HCT116 (cell line): Measurements from ENCODE around the gene SH3GL3. TPM values are rescaled to one million over a fixed set of nuclear protein-coding genes. Genes with fewer than 3 reads are reported as not detected.

Source experiments
- ATAC-seq: fragments of 200-7000 bp; cut with Tn5 transposase; 2 replicates; pipeline ENCODE4 v1.9.1; 2020; ENCODE audit warnings: mild to moderate bottlenecking, moderate library complexity
- BruUV-seq: library from RNA; stranded (reverse); fragments of 400-500 nt; replicated peaks from 2 replicates; lab custom pipeline; 2021; lab: Mats Ljungman, UMichigan
- CTCF ChIA-PET: fragments of 300-600 bp; sonication (Branson Sonifier 250); formaldehyde crosslinking; loops from one replicate; lab custom pipeline; 2021; ENCODE audit warnings: antibody characterized with exemption; lab: Charles Lee
- POLR2A ChIA-PET: fragments of 300-600, 350-600 bp; sonication (Branson Sonifier 250); formaldehyde crosslinking; loops from one replicate; lab custom pipeline; 2021; ENCODE audit warnings: antibody characterized with exemption; lab: Charles Lee
- RAD21 ChIA-PET, 2 experiments: fragments of 300-600 bp; sonication (Branson Sonifier 250); formaldehyde crosslinking; loops; one replicate each; lab custom pipeline; 2023; ENCODE audit warnings: low total read pairs in 2 of 2; ENCODE audit not compliant: uncharacterized antibody in 2 of 2, unreplicated experiment in 2 of 2, low non-redundant PET in 1 of 2; lab: Charles Lee
- DNase-seq: peaks from one replicate; pipeline ENCODE4 v3.0.0-alpha.2; 2010; ENCODE audit warnings: low read depth, low spot score
- H2AFZ ChIP-seq: fragments of 200-600 bp; shearing (Covaris generic), sonication (generic); 2 replicates; pipeline ENCODE4 v1.6.1; 2017; ENCODE audit warnings: low read depth, mixed run types, mixed read lengths, antibody characterized with exemption, low read length; ENCODE audit not compliant: poor library complexity, severe bottlenecking
- H3K27ac ChIP-seq: 2 replicates; pipeline ENCODE4 v1.5.1; 2012; ENCODE audit warnings: low read depth, low read length
- H3K27me3 ChIP-seq: fragments of 200-600 bp; sonication (generic); 2 replicates; pipeline ENCODE4 v1.6.1; 2016; ENCODE audit warnings: mixed run types, low read length, mixed read lengths; ENCODE audit not compliant: insufficient read depth
- H3K36me3 ChIP-seq, 2 experiments: fragments of 200-500 bp in 1 of 2; fragments of 200-600 bp in 1 of 2; sonication (Bioruptor generic) in 1 of 2; sonication (generic) in 1 of 2; 2 replicates each; pipeline versions ENCODE4 v1.5.1 to v1.6.1; 2014 to 2016; ENCODE audit warnings: low read length in 2 of 2, inconsistent platforms in 1 of 2, mixed read lengths in 1 of 2, mixed run types in 1 of 2; ENCODE audit not compliant: insufficient read depth in 2 of 2, control insufficient read depth in 1 of 2
- H3K4me1 ChIP-seq, 2 experiments: fragments of 200-600 bp in 1 of 2; sonication (generic) in 1 of 2; 2 replicates each; pipeline versions ENCODE4 v1.5.1 to v1.6.1; 2012 to 2017; ENCODE audit warnings: low read length in 2 of 2, inconsistent platforms in 1 of 2, mild to moderate bottlenecking in 1 of 2, mixed read lengths in 1 of 2, mixed run types in 1 of 2, moderate library complexity in 1 of 2; ENCODE audit not compliant: insufficient read depth in 2 of 2, control insufficient read depth in 1 of 2
- H3K4me2 ChIP-seq: fragments of 200-600 bp; sonication (generic); 2 replicates; pipeline ENCODE4 v1.6.1; 2017; ENCODE audit warnings: mixed run types, low read length, mixed read lengths
- H3K4me3 ChIP-seq, 2 experiments: fragments of 200-600 bp in 1 of 2; sonication (generic) in 1 of 2; replicated peaks in 1 of 2; 2 replicates each; pipeline ENCODE4 v1.5.1; 2011 to 2016; ENCODE audit warnings: low read length in 2 of 2, control low read depth in 1 of 2, low read depth in 1 of 2, mild to moderate bottlenecking in 1 of 2, mixed read lengths in 1 of 2, mixed run types in 1 of 2
- H3K79me2 ChIP-seq: fragments of 200-600 bp; sonication (generic); 2 replicates; pipeline ENCODE4 v1.6.1; 2017; ENCODE audit warnings: mild to moderate bottlenecking, mixed run types, low read length, moderate library complexity, mixed read lengths; ENCODE audit not compliant: insufficient read depth
- H3K9ac ChIP-seq: fragments of 200-600 bp; sonication (generic); 2 replicates; pipeline ENCODE4 v1.6.1; 2016; ENCODE audit warnings: low read length, mixed read lengths
- H3K9me2 ChIP-seq: fragments of 200-600 bp; sonication (generic), shearing (Covaris generic); 2 replicates; pipeline ENCODE4 v1.6.1; 2017; ENCODE audit warnings: mixed run types, mild to moderate bottlenecking, moderate library complexity; ENCODE audit not compliant: insufficient read depth
- H3K9me3 ChIP-seq, 2 experiments: fragments of 200-500 bp in 1 of 2; fragments of 200-600 bp in 1 of 2; sonication (Bioruptor generic) in 1 of 2; sonication (generic) in 1 of 2; 2 replicates each; pipeline ENCODE4 v1.6.1; 2014 to 2017; ENCODE audit warnings: low read length in 2 of 2, mixed read lengths in 2 of 2, inconsistent platforms in 1 of 2, low read depth in 1 of 2, mild to moderate bottlenecking in 1 of 2, mixed run types in 1 of 2, moderate library complexity in 1 of 2; ENCODE audit not compliant: control insufficient read depth in 1 of 2, insufficient read depth in 1 of 2
- H4K20me1 ChIP-seq: fragments of 200-600 bp; sonication (generic), shearing (Covaris generic); 2 replicates; pipeline ENCODE4 v1.6.1; 2017; ENCODE audit warnings: mixed run types, mild to moderate bottlenecking, moderate library complexity; ENCODE audit not compliant: insufficient read depth
- ATF3 ChIP-seq: IDR thresholded peaks from 2 replicates; pipeline ENCODE4 v1.6.1; 2012
- CBX3 ChIP-seq: IDR thresholded peaks from 2 replicates; pipeline ENCODE4 v1.6.1; 2012; ENCODE audit warnings: low read depth
- CEBPB ChIP-seq: IDR thresholded peaks from 2 replicates; pipeline ENCODE4 v1.6.1; 2012; ENCODE audit warnings: low read depth
- EGR1 ChIP-seq: IDR thresholded peaks from 2 replicates; pipeline ENCODE4 v1.6.1; 2012; ENCODE audit warnings: low read depth
- ELF1 ChIP-seq: IDR thresholded peaks from 2 replicates; pipeline ENCODE4 v1.6.1; 2012; ENCODE audit warnings: low read depth, borderline replicate concordance
- EZH2 ChIP-seq: fragments of 200-600 bp; sonication (generic); IDR thresholded peaks from 2 replicates; pipeline ENCODE4 v1.6.1; 2017; ENCODE audit warnings: antibody characterized with exemption, mixed run types
- FOSL1 ChIP-seq: IDR thresholded peaks from 2 replicates; pipeline ENCODE4 v1.6.1; 2012; ENCODE audit warnings: low read depth
- POLR2A ChIP-seq: IDR thresholded peaks from 2 replicates; pipeline ENCODE4 v1.7.0; 2011; ENCODE audit warnings: borderline replicate concordance; ENCODE audit not compliant: insufficient read depth, insufficient read length; ENCODE audit errors: extremely low read depth
- REST ChIP-seq: IDR thresholded peaks from 2 replicates; pipeline ENCODE4 v1.6.1; 2012; ENCODE audit warnings: low read depth
- SIN3A ChIP-seq: IDR thresholded peaks from 2 replicates; pipeline ENCODE4 v1.6.1; 2012; ENCODE audit warnings: low read depth
- SP1 ChIP-seq: IDR thresholded peaks from 2 replicates; pipeline ENCODE4 v1.6.1; 2012; ENCODE audit warnings: low read depth
- SRF ChIP-seq: IDR thresholded peaks from 2 replicates; pipeline ENCODE4 v1.6.1; 2012; ENCODE audit warnings: low read depth
- TCF7L2 ChIP-seq: IDR thresholded peaks from 2 replicates; pipeline ENCODE4 v1.7.0; 2011; ENCODE audit warnings: borderline replicate concordance, inconsistent platforms; ENCODE audit not compliant: insufficient read depth, insufficient read length; ENCODE audit errors: extremely low read depth
- YY1 ChIP-seq: IDR thresholded peaks from 2 replicates; pipeline ENCODE4 v1.6.1; 2011; ENCODE audit warnings: low read length, low read depth, moderate library complexity, mild to moderate bottlenecking; ENCODE audit not compliant: insufficient replicate concordance; ENCODE audit errors: extremely low read depth
- ZFX ChIP-seq: fragments of 450-650 bp; IDR thresholded peaks from 2 replicates; pipeline ENCODE4 v1.6.1; 2017
- ZNF274 ChIP-seq: fragments of 200-500 bp; sonication (Bioruptor generic); IDR thresholded peaks from 2 replicates; pipeline ENCODE4 v1.6.1; 2014; ENCODE audit warnings: mild to moderate bottlenecking, low read depth, low read length, inconsistent platforms
- intact Hi-C: fragments of 100-400 bp; cut with micrococcal nuclease; formaldehyde crosslinking; loops from 2 replicates; pipeline ENCODE4 v1.10.0; 2022
- total RNA-seq: library from RNA; stranded (reverse); gene quantifications from one replicate; pipeline ENCODE4 v1.2.1, GENCODE V29; 2021; ENCODE audit not compliant: unreplicated experiment

The SH3GL3 gene
- total RNA-seq, 1 experiment from 2014 or later: 1.3 TPM

GRCh38 chr15:83610901-83611685 lies 164.0 kb downstream of the SH3GL3 start:
- ChIA-PET RAD21 (no interaction called here), CTCF (no interaction called here), POLR2A (no interaction called here)
- H3K9ac ChIP-seq: no peak overlapping the region
- H3K36me3 ChIP-seq: no peaks in the 10 kb centered on the region
- no TSS peak for BruUV-seq
- intact Hi-C loops: no loop called here
- H3K79me2 ChIP-seq: no peaks in the 10 kb centered on the region
- no peak overlapping the region for H3K4me2 ChIP-seq
- H3K27me3 ChIP-seq: 0 out of 2 replicates have a peak, but pooled peaks cover 3% of the 10 kb centered on the region
- ATAC-seq (no peak), DNase-seq (no peak)
- no peaks in the 10 kb centered on the region for H4K20me1 ChIP-seq
- no peak overlapping the region for H3K4me3 ChIP-seq
- H2AFZ ChIP-seq: no peak overlapping the region
- no peaks in the 10 kb centered on the region for H3K4me1 ChIP-seq
- no peak overlapping the region for H3K27ac ChIP-seq
- H3K9me2 ChIP-seq: no peaks in the 10 kb centered on the region
- no peak for TF ChIP-seq ATF3
- no peak for TF ChIP-seq EGR1
- TF ChIP-seq SIN3A: no peak
- TF ChIP-seq ZNF274: no peak
- no peak for TF ChIP-seq ELF1
- no peak for TF ChIP-seq EZH2
- no peak for TF ChIP-seq YY1
- no peak for TF ChIP-seq FOSL1
- TF ChIP-seq SRF: no peak
- H3K9me3 ChIP-seq: no peaks in the 10 kb centered on the region

- ChIA-PET CTCF (no interaction called here), POLR2A (no interaction called here), RAD21 (no interaction called here)
- H3K4me2 ChIP-seq: no peak overlapping the region
- DNase-seq (no peak), ATAC-seq (no peak)
- no peak overlapping the region for H3K27ac ChIP-seq
- H3K4me3 ChIP-seq: no peak overlapping the region
- BruUV-seq: no TSS peak
- 0 out of 2 replicates have a peak, but pooled peaks cover 3% of the 10 kb centered on the region for H3K27me3 ChIP-seq
- H3K9me2 ChIP-seq: no peaks in the 10 kb centered on the region
- intact Hi-C loops: no loop called here
- H4K20me1 ChIP-seq: no peaks in the 10 kb centered on the region
- no peaks in the 10 kb centered on the region for H3K36me3 ChIP-seq
- H3K9me3 ChIP-seq: no peaks in the 10 kb centered on the region
- H3K9ac ChIP-seq: no peak overlapping the region
- no peaks in the 10 kb centered on the region for H3K79me2 ChIP-seq
- no peak overlapping the region for H2AFZ ChIP-seq
- no peaks in the 10 kb centered on the region for H3K4me1 ChIP-seq
- TF ChIP-seq SRF: no peak
- no peak for TF ChIP-seq EZH2
- TF ChIP-seq POLR2A: no peak
- no peak for TF ChIP-seq EGR1
- TF ChIP-seq TCF7L2: no peak
- TF ChIP-seq SP1: no peak
- no peak for TF ChIP-seq ZFX
- TF ChIP-seq CEBPB: no peak
- TF ChIP-seq CBX3: no peak
- no peak for TF ChIP-seq ZNF274
- TF ChIP-seq FOSL1: no peak
- no peak for TF ChIP-seq REST
- no peak for TF ChIP-seq SIN3A
Measured at GRCh38 chr15:83612226-83612625, 165.1 kb downstream of the SH3GL3 start.
